ACHN (cell line): ENCODE data around the gene ZFAND2A.
"Not testable (repeated sequence)": the region's sequence is repeated elsewhere in the genome, so short reads cannot be mapped to it uniquely, and the experiment has no call there.

Source experiments
- DNase-seq: peaks from one replicate; pipeline ENCODE4 v3.0.0-alpha.2; 2015
- in situ Hi-C: cut with HindIII; loops from 2 replicates; pipeline ENCODE4 v1.10.0; 2017; ENCODE audit warnings: low sequenced_read_pairs, low pct_ligation_motif_present, low pct_unique_long_range_greater_than_20kb

Gene ZFAND2A

GRCh38 chr7:1115171-1116045 lies 44.6 kb downstream of the ZFAND2A start:
- in situ Hi-C loops, DNase-seq: not testable (repeated sequence)

DNA sequence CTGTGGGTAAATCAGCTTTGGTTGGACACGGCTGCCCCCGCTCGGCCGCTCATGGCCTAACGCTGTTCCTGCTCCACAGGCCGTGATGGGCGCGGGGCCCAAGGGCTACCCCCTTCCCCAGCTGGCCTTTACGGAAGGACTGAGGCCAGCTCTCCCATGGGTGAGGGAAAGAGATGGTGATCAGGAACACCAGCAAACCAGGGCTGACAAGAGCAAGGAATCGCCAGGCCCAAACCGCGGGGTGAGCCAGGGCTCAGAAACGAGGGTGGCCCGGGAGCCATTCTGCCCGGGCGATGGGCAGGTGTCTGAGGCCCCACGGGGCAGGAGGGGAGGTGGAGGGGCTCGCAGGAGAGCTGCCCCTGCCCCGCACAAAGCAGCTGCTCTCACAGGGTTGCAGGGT lies 45.5 kb downstream of the ZFAND2A start:
- in situ Hi-C loops = no loop called here
- no peak for DNase-seq

DNA sequence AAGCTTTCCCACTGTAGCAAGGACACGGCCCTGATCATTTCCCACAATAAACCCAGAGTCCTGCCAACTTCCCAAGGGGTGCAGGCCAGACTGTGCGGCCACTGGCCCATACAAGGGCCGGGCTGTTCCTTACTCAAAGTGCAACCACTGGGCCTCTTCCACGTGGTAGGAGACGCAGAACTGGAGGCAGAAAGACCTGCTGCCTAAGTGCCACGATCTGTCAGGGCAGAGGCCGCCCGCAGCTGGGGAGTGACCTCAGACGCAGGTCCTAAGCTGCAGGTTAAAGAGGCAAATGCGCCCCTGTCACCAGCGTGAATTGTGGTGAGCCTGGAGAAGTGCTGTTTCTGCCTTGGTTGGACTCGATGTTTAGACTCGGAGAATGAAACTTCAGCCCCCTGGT lies 45.9 kb downstream of the ZFAND2A start:
- in situ Hi-C loops = no loop called here
- no peak for DNase-seq

DNA sequence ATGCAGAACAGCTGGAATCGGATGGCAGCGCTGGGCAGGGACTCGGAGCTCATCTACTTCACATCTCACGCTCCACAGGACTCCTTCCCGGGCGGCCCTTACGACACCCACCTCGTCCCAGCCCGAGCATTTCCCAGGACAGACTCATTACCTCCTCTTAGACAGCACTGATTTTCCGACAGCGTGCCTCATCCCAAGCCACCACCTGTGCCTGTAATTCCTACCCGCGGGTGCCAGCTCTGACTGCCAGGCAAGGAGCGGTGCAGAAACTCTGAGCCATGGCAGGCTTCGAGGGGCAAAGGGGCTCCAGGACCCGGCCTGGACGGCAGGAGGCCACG lies 46.5 kb downstream of the ZFAND2A start:
- DNase-seq = no peak
- in situ Hi-C loops = no loop called here

DNA sequence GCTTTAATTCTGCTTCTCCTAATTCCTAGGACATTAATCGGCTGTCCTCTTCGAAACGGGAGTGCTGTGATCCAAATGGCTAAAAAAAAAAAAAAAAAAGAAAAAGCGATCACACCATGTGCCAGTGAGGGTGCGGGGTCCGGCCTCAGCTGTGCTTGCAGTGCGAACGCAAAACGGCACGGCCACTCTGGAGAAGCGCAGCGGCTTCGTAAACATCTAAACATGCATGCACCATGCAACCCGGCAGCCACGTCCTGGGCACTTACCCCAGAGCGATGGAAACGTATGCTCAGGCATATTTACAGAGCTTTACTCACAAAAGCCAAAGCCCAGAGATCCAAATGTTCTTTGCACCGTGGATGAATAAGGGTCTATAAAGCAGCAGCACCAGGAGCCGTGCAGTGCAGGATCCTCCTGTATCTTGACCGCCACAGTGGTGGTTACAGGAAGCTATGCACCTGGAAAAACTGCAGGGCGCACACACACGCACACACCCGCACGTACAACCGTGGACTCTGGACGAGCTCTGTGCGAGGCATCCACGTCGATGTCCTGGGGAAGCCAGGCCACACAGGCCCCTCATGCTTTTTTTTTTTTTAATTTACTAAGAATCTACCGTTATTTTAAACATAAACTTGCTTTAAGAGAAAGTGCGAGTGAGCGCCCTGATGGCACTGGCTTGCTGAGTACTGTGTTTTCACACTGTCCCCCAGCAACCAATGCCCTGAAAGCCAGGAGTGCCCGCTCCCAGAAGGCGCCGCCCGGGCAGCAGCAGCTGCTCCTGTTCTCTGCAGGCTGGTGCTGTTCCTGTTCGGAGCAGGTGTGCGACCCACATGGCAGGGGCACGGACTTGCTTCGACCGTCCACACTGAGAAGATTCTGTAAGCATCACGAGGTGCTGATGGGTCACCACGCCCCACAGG lies 47.1 kb downstream of the ZFAND2A start:
- in situ Hi-C loops = no loop called here
- DNase-seq = no peak

- DNase-seq = no peak
- in situ Hi-C loops = no loop called here
These were observed 47.9 kb downstream of the ZFAND2A start for GRCh38 chr7:1112109-1112508.

GRCh38 chr7:1111156-1111555 lies 48.8 kb downstream of the ZFAND2A start:
- no peak for DNase-seq
- in situ Hi-C loops = no loop called here

GRCh38 chr7:1110358-1110757 lies 49.6 kb downstream of the ZFAND2A start:
- DNase-seq = no peak
- in situ Hi-C loops = no loop called here

- in situ Hi-C loops = no loop called here
- no peak for DNase-seq
These were observed 50.2 kb downstream of the ZFAND2A start for GRCh38 chr7:1109581-1110310.

DNA sequence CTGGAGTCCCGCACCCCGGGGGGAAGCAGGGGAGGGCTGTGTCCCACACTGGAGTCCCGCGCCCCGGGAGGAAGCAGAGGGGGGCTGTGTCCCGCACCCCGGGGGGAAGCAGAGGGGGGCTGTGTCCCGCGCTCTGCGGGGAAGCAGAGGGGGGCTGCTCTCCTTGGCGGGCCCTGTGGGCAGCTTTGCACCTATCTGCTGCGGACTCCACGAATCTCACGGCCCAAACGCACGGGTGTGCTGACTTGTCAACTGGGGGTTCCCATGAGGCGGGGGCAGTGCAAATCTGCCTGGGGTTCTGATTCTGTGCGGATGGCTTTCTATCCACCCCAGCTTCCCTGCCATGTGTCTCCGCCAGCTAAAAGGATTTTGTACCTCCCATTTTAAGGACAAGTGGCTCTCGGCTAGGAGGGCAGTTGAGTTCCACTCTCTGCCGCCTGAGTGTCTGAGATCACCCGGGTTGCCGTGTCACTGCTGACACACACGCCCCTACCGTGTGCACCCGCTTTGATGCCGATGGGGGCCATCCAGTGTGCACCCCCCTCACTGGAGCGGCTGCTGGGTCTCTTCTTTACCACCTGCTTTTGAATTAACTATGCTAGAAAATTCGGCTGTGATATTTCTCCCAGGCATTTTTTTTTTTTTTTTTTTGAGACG lies 51.6 kb downstream of the ZFAND2A start:
- no peak for DNase-seq

GRCh38 chr7:1106793-1107421 lies 53.1 kb downstream of the ZFAND2A start:
- no peak for DNase-seq
- in situ Hi-C loops = no loop called here

More for the DNA sequence above, 51.6 kb downstream of the ZFAND2A start:
- in situ Hi-C loops = no loop called here

DNA sequence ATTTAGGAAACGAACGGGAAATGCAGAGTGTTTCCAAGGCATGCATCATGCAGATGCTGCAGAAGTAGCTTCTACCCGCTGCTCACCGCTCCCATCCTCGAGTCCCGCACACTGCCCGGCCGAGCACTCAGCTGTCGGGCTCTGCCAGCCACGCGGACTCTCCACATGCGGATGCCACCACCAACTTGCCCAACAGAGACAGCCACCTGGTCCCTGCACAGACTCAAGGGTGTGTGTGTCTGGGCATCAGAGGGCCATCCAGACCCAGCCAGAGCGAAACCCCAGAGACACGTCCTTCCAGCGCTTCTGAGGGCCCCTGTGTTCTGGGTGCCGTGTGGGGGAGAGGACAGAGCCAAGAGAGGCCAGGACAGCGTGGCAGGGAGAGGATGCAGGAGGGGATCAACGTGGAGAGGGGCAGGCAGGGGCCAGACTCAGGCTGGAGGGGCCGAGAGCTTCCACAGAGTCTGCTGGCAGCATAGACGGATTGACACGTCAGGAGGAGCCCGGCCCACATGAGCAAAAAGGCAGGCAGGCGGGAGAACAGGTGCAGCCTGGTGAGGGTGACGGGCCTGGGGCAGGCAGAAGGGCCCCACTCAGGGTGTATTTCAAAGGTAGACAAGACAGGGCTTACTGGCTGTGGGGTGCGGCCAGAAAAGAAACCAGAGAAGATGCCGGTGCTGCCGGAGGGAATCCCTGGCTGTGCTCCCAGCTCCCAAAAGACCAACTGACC lies 53.8 kb downstream of the ZFAND2A start:
- in situ Hi-C loops = no loop called here
- DNase-seq = no peak

DNA sequence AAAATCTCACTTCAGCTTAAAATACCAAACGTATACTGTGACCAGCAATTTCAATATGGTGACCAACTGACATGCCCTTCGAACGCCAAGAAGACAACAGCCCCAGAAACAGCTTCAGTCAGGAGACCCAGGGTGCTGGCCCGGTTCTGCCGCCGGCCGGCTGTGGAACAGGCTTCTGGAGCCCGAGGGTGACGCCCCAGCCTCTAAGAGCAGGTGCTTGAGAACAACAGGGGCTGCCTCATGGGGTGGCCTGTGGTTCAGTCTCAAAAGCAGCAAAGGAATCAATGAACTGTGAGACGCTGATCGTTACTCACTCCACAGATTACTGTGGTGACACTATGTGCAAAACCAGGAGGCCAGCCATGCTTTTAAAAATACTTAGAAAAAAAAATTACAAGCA lies 54.8 kb downstream of the ZFAND2A start:
- in situ Hi-C loops = no loop called here
- no peak for DNase-seq

- DNase-seq = no peak
- in situ Hi-C loops = no loop called here
These were observed 55.3 kb downstream of the ZFAND2A start for GRCh38 chr7:1104516-1105179.

DNA sequence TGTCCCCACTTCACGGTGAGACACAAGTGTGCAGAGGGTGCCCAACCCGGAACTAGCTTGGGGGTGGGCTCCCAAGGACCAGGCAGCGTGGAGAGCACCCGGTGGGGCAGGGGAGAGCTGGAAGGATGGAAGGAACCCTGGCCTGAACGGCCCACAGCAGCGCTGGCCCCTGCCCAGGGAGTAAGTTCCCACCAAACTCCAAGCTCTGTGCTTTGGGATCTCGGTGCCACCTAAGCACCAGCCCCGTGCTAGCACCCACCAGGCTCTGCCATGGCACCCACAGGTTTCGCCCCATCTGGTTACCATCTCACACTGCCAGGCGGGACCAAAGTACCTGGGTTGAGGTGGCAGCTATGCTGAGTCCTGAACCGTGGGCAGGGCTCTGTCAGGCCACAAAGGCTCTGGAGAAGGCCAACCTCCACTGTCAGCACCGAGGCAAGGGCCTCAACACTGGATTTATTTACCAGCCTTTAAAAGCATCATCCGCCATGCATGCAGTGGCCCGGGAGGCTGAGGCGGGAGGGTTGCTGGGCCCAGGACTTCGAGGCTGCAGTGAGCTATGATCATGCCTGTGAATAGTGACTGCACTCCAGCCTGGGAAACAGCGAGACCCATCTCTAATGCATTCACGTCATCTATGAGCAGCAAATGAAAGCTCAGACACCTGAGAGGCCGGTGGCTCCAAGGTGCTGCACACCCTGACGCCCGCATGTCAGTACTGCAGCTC lies 56.0 kb downstream of the ZFAND2A start:
- no peak for DNase-seq
- in situ Hi-C loops = no loop called here

GRCh38 chr7:1103009-1103788 lies 56.8 kb downstream of the ZFAND2A start:
- in situ Hi-C loops = no loop called here
- no peak for DNase-seq
